HL-60 (cell line): ENCODE data around the gene TCF23.
"Not testable (repeated sequence)": the region's sequence is repeated elsewhere in the genome, so short reads cannot be mapped to it uniquely, and the experiment has no call there.

ENCODE experiments used
- DNase-seq, 2 experiments: peaks; one replicate each; pipeline ENCODE4 v3.0.0-alpha.2; 2010 to 2020; ENCODE audit warnings: low read depth in 1 of 2, low spot score in 1 of 2
- H3K27ac ChIP-seq: fragments of 250-450 bp; sonication (Bioruptor Pico); replicated peaks from 2 replicates; pipeline ENCODE4 v1.5.1; 2020; ENCODE audit warnings: mild to moderate bottlenecking, moderate library complexity
- H3K27me3 ChIP-seq: fragments of 250-450 bp; sonication (Bioruptor Pico); 2 replicates; pipeline ENCODE4 v1.5.1; 2021; ENCODE audit warnings: mild to moderate bottlenecking, moderate library complexity; ENCODE audit not compliant: insufficient read depth, poor library complexity, severe bottlenecking
- H3K4me3 ChIP-seq: replicated peaks from 2 replicates; pipeline ENCODE4 v1.5.1; 2011; ENCODE audit warnings: mild to moderate bottlenecking, control low read depth, low read length; ENCODE audit not compliant: insufficient read depth
- CTCF ChIP-seq: IDR thresholded peaks from one replicate; pipeline ENCODE4 v1.5.1; 2011; ENCODE audit warnings: low read length, control low read depth, inconsistent platforms; ENCODE audit not compliant: insufficient read depth
- GABPA ChIP-seq: IDR thresholded peaks from 2 replicates; pipeline ENCODE4 v1.6.1; 2012; ENCODE audit warnings: low read depth
- POLR2AphosphoS5 ChIP-seq: IDR thresholded peaks from 2 replicates; pipeline ENCODE4 v1.6.1; 2012; ENCODE audit warnings: low read depth
- SPI1 ChIP-seq: IDR thresholded peaks from 2 replicates; pipeline ENCODE4 v1.6.1; 2012; ENCODE audit warnings: low read depth, mild to moderate bottlenecking, borderline replicate concordance
- TF ChIP-seq, protein P1 (sequence below): IDR thresholded peaks from 2 replicates; pipeline ENCODE4 v1.6.1; 2012; ENCODE audit warnings: low read depth; ENCODE audit not compliant: insufficient replicate concordance

The TCF23 gene

GRCh38 chr2:27174638-27175037, 25.8 kb downstream of the TCF23 start:
- DNase-seq, result no peak
- TF ChIP-seq CTCF (no peak), GABPA (no peak), SPI1 (no peak), POLR2AphosphoS5 (no peak)
- TF ChIP-seq, protein P1, sequence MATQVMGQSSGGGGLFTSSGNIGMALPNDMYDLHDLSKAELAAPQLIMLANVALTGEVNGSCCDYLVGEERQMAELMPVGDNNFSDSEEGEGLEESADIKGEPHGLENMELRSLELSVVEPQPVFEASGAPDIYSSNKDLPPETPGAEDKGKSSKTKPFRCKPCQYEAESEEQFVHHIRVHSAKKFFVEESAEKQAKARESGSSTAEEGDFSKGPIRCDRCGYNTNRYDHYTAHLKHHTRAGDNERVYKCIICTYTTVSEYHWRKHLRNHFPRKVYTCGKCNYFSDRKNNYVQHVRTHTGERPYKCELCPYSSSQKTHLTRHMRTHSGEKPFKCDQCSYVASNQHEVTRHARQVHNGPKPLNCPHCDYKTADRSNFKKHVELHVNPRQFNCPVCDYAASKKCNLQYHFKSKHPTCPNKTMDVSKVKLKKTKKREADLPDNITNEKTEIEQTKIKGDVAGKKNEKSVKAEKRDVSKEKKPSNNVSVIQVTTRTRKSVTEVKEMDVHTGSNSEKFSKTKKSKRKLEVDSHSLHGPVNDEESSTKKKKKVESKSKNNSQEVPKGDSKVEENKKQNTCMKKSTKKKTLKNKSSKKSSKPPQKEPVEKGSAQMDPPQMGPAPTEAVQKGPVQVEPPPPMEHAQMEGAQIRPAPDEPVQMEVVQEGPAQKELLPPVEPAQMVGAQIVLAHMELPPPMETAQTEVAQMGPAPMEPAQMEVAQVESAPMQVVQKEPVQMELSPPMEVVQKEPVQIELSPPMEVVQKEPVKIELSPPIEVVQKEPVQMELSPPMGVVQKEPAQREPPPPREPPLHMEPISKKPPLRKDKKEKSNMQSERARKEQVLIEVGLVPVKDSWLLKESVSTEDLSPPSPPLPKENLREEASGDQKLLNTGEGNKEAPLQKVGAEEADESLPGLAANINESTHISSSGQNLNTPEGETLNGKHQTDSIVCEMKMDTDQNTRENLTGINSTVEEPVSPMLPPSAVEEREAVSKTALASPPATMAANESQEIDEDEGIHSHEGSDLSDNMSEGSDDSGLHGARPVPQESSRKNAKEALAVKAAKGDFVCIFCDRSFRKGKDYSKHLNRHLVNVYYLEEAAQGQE, result no peak

GRCh38 chr2:27175330-27175729, 26.5 kb downstream of the TCF23 start:
- DNase-seq, result no peak
- Histone ChIP-seq H3K4me3 (no peak overlapping the region), H3K27ac (no peak overlapping the region), H3K27me3 (peaks cover 4% of the 10 kb centered on the region)
- TF ChIP-seq GABPA, result no peak
- TF ChIP-seq CTCF, result no peak
- TF ChIP-seq, protein P1, result no peak
- TF ChIP-seq SPI1, result no peak
- no peak for TF ChIP-seq POLR2AphosphoS5

More at GRCh38 chr2:27174638-27175037, 25.8 kb downstream of the TCF23 start:
- Histone ChIP-seq H3K4me3 (no peak overlapping the region), H3K27me3 (peaks cover 4% of the 10 kb centered on the region), H3K27ac (no peak overlapping the region)

DNA sequence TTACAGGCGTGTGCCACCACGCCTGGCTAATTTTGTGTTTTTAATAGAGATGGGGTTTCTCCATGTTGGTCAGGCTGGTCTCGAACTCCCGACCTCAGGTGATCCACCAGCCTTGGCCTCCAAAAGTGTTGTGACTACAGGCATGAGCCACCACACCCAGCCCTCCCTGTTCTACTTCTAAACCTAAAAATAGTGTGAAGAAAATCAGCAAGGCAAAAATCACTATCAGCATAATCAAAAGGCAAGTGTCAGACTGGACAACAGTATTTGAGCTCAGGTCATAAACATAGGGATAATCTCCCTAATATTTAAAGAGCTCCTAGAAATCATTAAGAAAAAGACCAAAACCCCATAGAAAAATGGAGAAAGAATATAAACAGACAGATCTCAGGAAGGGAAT, 27.0 kb downstream of the TCF23 start:
- not testable (repeated sequence) for DNase-seq, H3K27me3 ChIP-seq

DNA sequence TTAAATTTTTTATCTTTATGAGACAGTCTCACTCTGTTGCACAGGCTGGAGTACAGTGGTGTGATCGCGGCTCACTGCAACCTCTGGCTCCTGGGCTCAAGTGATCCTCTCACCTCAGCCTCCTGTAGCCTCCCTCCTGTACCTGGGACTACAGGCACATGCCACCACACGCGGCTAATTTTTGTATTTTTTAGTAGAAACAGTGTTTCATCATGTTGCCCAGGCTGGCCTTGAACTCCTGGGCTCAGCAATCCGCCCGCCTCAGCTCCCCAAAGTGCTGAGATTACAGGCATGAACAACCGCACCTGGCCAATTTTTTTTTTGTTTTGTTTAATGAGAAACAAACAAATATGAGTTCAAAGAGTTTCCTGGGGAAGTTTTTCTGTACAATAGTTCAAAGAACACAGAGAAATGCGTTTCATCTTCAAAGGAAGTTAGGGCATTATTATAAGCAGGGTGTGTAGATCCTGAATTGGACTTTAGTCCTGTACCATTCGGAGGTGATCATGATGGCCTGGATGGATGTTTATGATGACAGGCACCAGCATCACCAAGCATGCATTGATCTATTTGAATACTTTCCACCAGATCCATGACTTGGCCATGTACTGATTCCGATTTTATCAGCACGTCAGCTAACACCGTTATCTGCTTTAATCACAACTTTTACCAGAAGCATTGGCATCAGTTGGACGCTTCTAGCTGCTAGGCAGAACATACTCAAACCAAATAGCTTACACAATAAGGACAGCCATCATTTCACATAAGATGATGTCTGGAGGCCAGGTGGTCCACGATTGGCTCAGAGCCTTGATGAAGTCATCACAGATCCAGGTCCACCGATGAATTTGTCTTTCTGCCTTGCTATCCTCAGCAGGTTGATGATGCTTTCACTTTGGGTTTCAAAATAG, 28.9 kb downstream of the TCF23 start:
- Histone ChIP-seq H3K27ac (no peak overlapping the region), H3K27me3 (no peaks in the 10 kb centered on the region), H3K4me3 (no peak overlapping the region)
- no peak for DNase-seq
- TF ChIP-seq SPI1 (no peak), CTCF (no peak), POLR2AphosphoS5 (no peak), GABPA (no peak)
- TF ChIP-seq, protein P1, result no peak

More for the DNA sequence above, 27.0 kb downstream of the TCF23 start:
- H3K4me3 ChIP-seq, H3K27ac ChIP-seq: not testable (repeated sequence)
